ENCODE data around the gene PLLP.
A peak's percentile ranks its signal among the peaks of the same experiment; 100 is the strongest.

PLLP gene

GRCh38 chr16:57314161-57314785 lies 29.8 kb upstream of the PLLP start:
- DNase-seq (ENCODE audit: insufficient read length) (no peak), FAIRE-seq (peak; percentile 87)
- no peak for TF ChIP-seq POLR2A (IDR thresholded peaks at IDR 0.05; ENCODE audit: low read depth, low read length)
- no peak for TF ChIP-seq TAF1 (IDR thresholded peaks at IDR 0.05; ENCODE audit: borderline replicate concordance, low read depth, low read length)
- no peak for TF ChIP-seq POLR2AphosphoS5 (IDR thresholded peaks at IDR 0.05; ENCODE audit: low read depth, low read length)

GRCh38 chr16:57313509-57313908 lies 29.0 kb upstream of the PLLP start:
- DNase-seq (ENCODE audit: insufficient read length) (no peak), FAIRE-seq (peak; percentile 74)
- TF ChIP-seq POLR2A (IDR thresholded peaks at IDR 0.05; ENCODE audit: low read depth, low read length) (no peak), POLR2AphosphoS5 (IDR thresholded peaks at IDR 0.05; ENCODE audit: low read depth, low read length) (no peak), TAF1 (IDR thresholded peaks at IDR 0.05; ENCODE audit: borderline replicate concordance, low read depth, low read length) (no peak)

- DNase-seq (ENCODE audit: insufficient read length) (no peak), FAIRE-seq (no peak)
- no peak for TF ChIP-seq POLR2A (IDR thresholded peaks at IDR 0.05; ENCODE audit: low read depth, low read length)
- TF ChIP-seq TAF1 (IDR thresholded peaks at IDR 0.05; ENCODE audit: borderline replicate concordance, low read depth, low read length), result no peak
- TF ChIP-seq POLR2AphosphoS5 (IDR thresholded peaks at IDR 0.05; ENCODE audit: low read depth, low read length), result no peak
Measured at GRCh38 chr16:57310801-57311200, 26.3 kb upstream of the PLLP start.

GRCh38 chr16:57308041-57308440 lies 23.6 kb upstream of the PLLP start:
- DNase-seq (ENCODE audit: insufficient read length) (no peak), FAIRE-seq (no peak)
- no peak for TF ChIP-seq TAF1 (IDR thresholded peaks at IDR 0.05; ENCODE audit: borderline replicate concordance, low read depth, low read length)
- TF ChIP-seq POLR2A (IDR thresholded peaks at IDR 0.05; ENCODE audit: low read depth, low read length), result no peak

- TF ChIP-seq POLR2AphosphoS5 (IDR thresholded peaks at IDR 0.05; ENCODE audit: low read depth, low read length), result no peak
- no peak for TF ChIP-seq TAF1 (IDR thresholded peaks at IDR 0.05; ENCODE audit: borderline replicate concordance, low read depth, low read length)
- no peak for TF ChIP-seq POLR2A (IDR thresholded peaks at IDR 0.05; ENCODE audit: low read depth, low read length)
- DNase-seq (ENCODE audit: insufficient read length) (no peak), FAIRE-seq (no peak)
Measured at GRCh38 chr16:57307365-57307764, 22.9 kb upstream of the PLLP start.

GRCh38 chr16:57306676-57307341 lies 22.3 kb upstream of the PLLP start:
- TF ChIP-seq TAF1 (IDR thresholded peaks at IDR 0.05; ENCODE audit: borderline replicate concordance, low read depth, low read length), result no peak
- no peak for TF ChIP-seq POLR2A (IDR thresholded peaks at IDR 0.05; ENCODE audit: low read depth, low read length)
- TF ChIP-seq POLR2AphosphoS5 (IDR thresholded peaks at IDR 0.05; ENCODE audit: low read depth, low read length), result no peak
- no peak for FAIRE-seq
- DNase-seq (ENCODE audit: insufficient read length), result no peak

- DNase-seq (ENCODE audit: insufficient read length) (no peak), FAIRE-seq (no peak)
- TF ChIP-seq POLR2AphosphoS5 (IDR thresholded peaks at IDR 0.05; ENCODE audit: low read depth, low read length) (no peak), POLR2A (IDR thresholded peaks at IDR 0.05; ENCODE audit: low read depth, low read length) (no peak), TAF1 (IDR thresholded peaks at IDR 0.05; ENCODE audit: borderline replicate concordance, low read depth, low read length) (no peak)
Measured at GRCh38 chr16:57305159-57305811, 20.8 kb upstream of the PLLP start.

- no peak for TF ChIP-seq TAF1 (IDR thresholded peaks at IDR 0.05; ENCODE audit: borderline replicate concordance, low read depth, low read length)
- no peak for TF ChIP-seq POLR2A (IDR thresholded peaks at IDR 0.05; ENCODE audit: low read depth, low read length)
- no peak for TF ChIP-seq POLR2AphosphoS5 (IDR thresholded peaks at IDR 0.05; ENCODE audit: low read depth, low read length)
- FAIRE-seq (peak; percentile 74), DNase-seq (ENCODE audit: insufficient read length) (no peak)
Measured at GRCh38 chr16:57304169-57305061, 19.9 kb upstream of the PLLP start.

GRCh38 chr16:57303910-57304168 lies 19.4 kb upstream of the PLLP start:
- no peak for TF ChIP-seq TAF1 (IDR thresholded peaks at IDR 0.05; ENCODE audit: borderline replicate concordance, low read depth, low read length)
- no peak for DNase-seq (ENCODE audit: insufficient read length)
- no peak for FAIRE-seq

GRCh38 chr16:57303021-57303909 lies 18.8 kb upstream of the PLLP start:
- DNase-seq (ENCODE audit: insufficient read length), result no peak
- FAIRE-seq, result no peak
- TF ChIP-seq POLR2A (IDR thresholded peaks at IDR 0.05; ENCODE audit: low read depth, low read length) (no peak), TAF1 (IDR thresholded peaks at IDR 0.05; ENCODE audit: borderline replicate concordance, low read depth, low read length) (no peak), POLR2AphosphoS5 (IDR thresholded peaks at IDR 0.05; ENCODE audit: low read depth, low read length) (no peak; the same call in 1 of the 2 replicates)

All from GM12892 (cell line).